ENCODE measurements around the gene YBX1. TPM values are rescaled to one million over a fixed set of nuclear protein-coding genes. Genes with fewer than 3 reads are reported as not detected.
"Not testable (repeated sequence)": the region's sequence is repeated elsewhere in the genome, so short reads cannot be mapped to it uniquely, and the experiment has no call there.

Gene YBX1
- polyA plus RNA-seq, 3 donors: 218 to 926 (median 714) TPM

DNA sequence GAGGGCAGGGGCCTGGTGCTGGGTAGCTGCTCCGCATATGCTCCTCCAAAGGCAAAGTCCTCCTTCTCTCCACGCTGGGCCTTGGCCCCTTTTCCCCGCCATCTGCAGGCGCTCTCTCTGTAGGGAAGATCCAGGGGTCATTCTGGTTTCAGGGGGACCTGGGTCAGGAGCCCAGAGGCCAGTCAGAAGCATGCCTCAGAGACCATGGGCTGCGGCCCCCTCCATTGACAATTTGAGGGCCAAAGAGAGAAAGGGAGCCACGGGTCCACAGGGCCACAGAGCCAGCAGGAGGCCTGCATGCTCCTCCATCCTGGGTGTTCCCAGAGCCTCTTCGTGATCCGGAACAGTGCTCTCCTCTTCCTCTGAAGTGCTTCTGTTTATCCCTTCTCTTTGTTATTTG is 59.9 kb downstream of the YBX1 start:
- H3K27ac ChIP-seq (ENCODE audit: low read depth, low read length): no peak overlapping the region
- 90 to 93% (median 92%) methylated on average over 8 of the region's 8 CpGs for WGBS, 3 donors

DNA sequence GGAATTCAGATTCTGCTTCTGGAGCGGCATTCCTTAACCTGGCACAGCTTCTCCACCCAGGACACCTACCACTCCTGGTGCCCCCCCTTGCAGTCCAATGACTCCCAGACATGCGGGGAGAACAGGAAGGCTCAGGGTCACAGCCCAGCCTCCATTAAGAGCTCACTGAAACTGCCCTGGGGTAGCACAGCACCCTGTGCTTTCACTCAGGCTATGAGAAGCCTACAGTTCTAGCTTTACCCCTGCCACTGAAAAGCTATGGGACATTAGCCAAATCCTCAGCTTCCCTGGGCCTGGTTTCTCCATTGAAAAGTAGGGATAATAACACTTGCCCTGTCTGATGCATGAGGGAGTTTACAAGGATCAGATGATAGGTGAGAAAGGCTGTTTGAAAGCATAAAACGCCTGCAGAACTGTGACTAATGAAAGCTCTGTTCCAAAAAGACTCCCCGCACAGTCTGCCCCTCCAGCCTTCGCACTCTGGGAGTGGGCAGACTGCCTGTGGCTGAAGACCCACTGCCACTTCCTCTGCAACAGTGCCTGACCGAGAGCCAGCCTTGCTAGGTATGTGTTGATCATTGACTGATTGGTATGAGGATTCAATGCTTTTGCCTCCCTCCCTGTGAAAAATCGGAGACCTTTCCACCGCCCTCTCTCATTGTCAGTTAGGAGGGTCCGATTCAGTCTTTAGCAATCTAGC is 60.5 kb downstream of the YBX1 start:
- H3K27ac ChIP-seq (ENCODE audit: low read depth, low read length): no peak overlapping the region
- WGBS, 3 donors: 77 to 91% (median 87%) methylated on average over 9 of the region's 9 CpGs

DNA sequence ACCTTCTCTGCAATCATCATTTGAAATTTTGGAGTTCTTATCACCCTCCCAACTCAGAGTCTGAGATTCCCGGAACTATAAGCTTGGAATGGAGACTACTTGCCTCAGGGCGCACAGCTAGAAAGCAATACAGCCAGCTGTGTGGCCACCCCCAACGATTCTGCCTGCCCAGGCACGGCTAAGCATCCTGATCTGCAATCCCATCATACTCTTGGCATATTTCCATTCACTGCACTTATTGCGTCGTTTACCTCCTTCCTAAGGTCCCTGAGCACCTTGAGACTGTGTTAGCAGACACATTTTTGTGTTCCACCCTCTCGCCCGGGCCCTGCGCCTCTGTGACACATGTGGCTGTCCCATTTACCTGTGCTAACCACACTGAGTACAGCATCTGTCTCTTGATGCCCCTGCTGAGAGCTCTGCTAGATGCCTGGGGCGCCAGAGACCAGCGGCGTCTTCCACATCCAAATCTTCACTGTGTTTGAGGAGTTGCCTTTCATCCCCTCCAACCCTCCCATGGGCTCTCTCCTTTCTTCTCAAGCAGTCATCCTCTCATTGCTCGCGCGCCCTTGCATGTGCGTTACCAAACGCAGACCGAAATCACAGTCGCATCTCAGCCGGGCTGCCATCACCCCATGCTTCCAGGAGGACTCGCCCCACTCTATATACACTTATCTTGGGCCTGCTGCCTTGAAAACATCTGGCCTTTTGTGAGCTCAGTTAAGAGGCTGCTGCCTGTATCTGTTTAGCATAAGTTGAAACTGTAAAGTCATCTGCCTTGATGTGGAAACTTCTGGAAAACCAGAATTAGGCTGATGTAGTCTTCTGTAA is 61.3 kb downstream of the YBX1 start:
- 78 to 84% (median 79%) methylated on average over 21 of the region's 21 CpGs for WGBS, 3 donors
- H3K27ac ChIP-seq (ENCODE audit: low read depth, low read length): no peak overlapping the region

DNA sequence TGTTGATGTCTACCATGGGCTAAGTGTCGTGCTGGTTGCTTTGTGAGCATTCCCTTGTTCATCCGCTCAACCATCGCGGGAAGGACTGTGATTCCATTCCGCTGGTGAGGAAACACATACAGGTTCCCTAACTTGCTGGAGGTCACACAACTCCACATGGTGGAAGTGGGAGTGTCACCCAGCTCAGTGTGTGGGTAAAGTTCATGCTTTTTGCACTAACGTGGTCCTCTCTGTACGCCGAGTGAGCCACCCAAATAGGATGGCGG is 61.9 kb downstream of the YBX1 start:
- WGBS, 3 donors: 90 to 93% (median 92%) methylated on average over 9 of the region's 9 CpGs
- no peak overlapping the region for H3K27ac ChIP-seq (ENCODE audit: low read depth, low read length)

DNA sequence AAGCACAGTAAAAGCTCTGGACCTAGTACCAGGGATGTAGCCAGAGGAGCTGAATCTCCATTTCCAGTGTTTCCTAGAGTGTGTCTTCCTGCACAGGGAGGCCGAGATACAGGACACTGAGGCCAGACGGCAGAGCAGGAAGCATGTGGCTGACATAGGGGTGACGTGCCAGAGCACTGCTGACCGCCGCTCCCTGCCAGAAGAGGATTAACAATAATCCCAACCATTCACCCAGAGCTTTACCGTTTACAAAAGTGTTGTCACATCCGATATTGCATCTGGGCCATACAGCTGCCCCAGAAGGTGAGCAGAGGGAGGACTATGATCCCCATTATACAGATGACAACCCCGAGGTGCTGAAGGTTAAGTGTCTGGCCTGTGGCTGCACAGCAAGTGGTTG is 63.6 kb downstream of the YBX1 start:
- WGBS, 3 donors: 73 to 83% (median 83%) methylated on average over 8 of the region's 8 CpGs
- H3K27ac ChIP-seq (ENCODE audit: low read depth, low read length): no peak overlapping the region

DNA sequence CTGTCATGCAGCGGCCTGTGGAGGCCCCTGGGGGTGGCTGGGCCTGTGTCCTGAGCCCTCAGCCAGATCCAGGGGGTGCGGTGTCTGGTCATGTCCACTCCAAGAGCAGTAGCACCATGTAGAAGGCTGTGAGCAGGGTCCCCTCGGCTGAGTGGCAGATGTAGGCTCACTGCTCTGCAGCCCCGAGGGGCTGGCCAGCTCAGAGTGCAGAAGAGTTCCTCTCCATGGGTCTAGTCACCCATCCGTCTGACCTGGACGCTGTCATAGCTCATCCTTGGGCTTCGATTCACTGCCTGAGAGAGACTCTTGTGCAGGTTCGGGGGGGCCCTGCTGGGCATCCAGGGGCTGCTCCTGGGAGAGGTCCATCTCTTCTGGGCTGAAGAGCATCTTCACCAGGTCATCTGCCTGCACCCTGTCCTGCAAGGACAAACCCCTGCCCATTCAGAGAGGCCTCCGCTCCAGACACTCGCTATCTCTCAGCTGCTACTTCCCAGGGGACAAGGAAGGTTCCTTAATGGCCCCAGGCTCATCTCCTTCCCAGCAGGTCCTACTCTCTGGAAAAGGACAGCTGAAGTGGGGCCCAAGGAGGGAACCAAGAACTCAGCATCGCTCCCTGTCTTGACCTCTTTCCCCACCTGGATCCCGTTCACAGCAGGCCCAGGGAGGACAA is 64.4 kb downstream of the YBX1 start:
- WGBS, 3 donors: 90 to 91% (median 90%) methylated on average over 12 of the region's 12 CpGs
- no peak overlapping the region for H3K27ac ChIP-seq (ENCODE audit: low read depth, low read length)

DNA sequence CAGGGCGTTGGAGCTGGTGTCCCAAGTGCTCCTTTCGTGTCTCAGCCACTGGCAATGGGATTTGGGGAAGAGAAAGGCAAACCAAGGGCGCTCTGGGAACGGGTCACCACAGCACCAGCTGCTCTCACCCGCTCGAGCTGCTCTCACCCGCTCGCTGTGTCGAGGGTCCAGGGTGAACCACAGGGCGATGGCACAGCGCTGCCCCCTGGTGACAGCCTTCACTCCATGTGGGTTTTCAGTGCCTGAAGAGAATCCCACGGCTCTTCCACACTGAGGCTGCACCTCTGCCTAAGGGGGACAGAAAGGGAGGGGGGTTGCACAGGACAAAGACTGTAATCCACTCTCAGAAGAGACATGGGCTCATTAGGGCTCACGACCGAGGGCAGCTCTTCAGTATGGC is 64.9 kb downstream of the YBX1 start:
- H3K27ac ChIP-seq (ENCODE audit: low read depth, low read length): no peak overlapping the region
- WGBS, 3 donors: 43 to 58% (median 56%) methylated on average over 14 of the region's 14 CpGs

DNA sequence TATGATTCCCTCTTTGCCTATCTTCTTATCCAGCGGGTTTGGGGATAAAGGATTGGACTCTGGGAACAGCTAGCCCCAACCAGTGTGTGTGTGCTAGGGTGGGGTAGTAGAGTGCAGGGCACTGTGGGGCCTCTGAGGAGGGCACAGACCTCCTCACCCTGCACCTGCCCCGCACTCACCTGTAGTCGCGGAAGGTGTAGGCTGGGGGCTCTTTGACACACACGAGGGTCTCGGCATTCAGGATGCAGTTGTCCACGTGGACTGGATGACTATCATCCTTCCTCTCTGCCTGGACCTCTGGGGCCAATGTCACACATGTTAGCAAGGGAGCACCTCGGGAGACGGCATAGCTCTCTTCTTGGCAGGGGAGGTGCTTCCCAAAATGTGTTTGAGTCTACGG is 65.8 kb downstream of the YBX1 start:
- WGBS, 3 donors: 80 to 88% (median 84%) methylated on average over 10 of the region's 10 CpGs
- H3K27ac ChIP-seq (ENCODE audit: low read depth, low read length): no peak overlapping the region

DNA sequence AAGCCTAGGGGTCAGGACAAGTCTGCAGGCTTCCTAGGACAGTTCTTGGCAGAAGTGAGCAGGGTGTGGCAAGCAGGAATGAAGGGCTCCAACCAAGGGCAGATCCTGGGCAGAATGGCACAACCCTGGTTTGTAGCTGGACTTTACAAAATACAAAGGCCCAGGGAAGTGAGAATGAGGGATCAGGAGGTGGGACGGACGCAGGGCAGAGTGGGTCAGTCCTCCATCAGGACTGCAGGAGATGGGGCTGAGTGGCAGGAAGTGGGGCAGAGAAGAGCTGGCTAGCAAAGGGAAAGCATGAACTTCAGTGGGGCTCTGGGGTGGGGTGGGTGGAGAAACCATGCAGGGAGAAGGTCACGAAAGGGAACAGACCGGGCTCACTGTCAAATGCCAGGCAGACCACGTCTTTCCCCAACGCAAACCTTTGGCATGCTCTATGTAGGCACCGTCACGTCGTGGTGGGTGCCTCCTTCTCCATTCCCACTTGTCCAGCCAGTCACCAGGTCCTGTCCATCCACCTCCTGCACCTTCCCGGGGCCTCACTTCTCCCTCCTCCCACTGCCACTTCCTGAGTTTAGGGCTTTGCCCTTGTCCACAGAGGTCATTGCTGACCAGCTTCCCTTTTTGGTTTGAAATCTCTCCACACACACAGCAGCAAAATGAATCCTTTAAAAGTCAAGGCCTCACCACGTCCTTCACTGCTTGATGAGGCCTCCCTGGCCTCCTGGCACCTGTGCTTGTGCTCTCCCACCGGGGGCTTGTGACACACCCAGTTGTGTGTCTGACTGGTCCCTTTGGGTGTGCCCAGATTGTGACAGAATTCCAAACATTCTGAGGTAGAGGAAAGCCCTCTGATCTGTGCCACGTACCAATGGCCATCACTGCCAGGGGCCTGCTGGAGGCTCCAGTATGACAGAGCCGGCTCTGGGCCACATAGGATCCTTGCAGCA is 66.5 kb downstream of the YBX1 start:
- WGBS, 3 donors: 76 to 85% (median 77%) methylated on average over 14 of the region's 14 CpGs
- no peak overlapping the region for H3K27ac ChIP-seq (ENCODE audit: low read depth, low read length)

DNA sequence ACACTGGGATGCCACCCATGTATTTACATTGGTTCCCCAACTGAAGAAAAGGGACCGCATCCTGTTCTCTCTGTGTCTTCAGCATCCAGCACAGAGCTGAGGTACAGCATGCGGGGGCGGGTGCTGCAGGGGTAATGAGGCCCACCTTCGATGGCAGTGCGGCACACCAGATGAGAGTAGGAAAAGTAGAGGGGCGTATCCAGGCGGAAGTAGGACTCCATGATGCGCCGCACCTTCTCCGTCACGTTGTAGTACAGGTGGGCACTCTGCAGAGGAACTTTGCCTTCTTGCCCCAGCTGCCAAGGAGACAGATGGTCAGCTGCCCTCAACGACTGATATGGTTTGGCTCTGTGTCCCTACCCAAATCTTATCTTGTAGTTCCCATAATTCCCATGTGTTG is 67.8 kb downstream of the YBX1 start:
- H3K27ac ChIP-seq (ENCODE audit: low read depth, low read length): no peak overlapping the region
- WGBS, 3 donors: 93 to 96% (median 94%) methylated on average over 12 of the region's 12 CpGs

DNA sequence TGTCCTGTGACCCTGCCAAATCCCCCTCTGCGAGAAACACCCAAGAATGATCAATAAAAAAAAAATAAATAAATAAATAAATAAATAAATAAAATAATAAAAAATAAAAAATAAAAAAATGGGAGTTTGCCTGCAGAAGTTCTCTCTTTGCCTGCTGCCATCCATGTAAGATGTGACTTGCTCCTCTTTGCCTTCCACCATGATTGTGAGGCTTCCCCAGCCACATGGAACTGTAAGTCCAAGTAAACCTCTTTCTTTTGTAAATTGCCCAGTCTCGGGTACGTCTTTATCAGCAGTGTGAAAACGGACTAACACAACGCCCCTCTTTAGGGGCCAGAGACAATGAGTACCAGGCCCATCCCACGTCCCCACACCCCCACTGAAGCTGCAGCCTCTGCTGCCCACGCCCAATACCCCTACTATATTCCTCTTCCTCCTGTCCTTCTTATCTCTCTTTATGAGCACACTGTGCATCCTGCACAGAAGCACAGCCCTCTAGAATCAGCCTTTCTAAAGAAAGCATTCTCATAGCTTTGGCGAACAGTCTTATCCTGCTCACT is 69.4 kb downstream of the YBX1 start:
- 91 to 93% (median 91%) methylated on average over 8 of the region's 8 CpGs for WGBS, 3 donors
- H3K27ac ChIP-seq (ENCODE audit: low read depth, low read length): not testable (repeated sequence)

DNA sequence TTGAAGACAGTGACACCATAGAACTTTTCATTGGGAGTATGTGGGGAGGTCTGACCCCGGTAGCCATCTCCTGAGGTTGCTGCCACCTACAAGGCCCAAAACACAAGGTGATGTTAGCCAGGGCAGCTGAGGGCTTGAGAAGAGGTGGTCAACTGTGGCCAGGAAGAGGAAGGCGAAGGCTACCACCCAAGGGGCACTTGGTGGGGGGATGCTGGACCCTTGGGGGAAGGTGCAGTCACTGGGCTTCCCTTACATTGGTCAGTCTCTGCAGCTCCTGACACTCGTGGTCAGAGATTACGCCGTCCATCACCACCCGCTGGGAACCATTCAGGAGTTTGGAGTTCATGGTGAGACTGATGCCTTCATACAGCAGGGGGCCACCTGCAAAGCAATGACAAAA is 70.1 kb downstream of the YBX1 start:
- 92 to 98% (median 94%) methylated on average over 6 of the region's 6 CpGs for WGBS, 3 donors
- no peak overlapping the region for H3K27ac ChIP-seq (ENCODE audit: low read depth, low read length)

DNA sequence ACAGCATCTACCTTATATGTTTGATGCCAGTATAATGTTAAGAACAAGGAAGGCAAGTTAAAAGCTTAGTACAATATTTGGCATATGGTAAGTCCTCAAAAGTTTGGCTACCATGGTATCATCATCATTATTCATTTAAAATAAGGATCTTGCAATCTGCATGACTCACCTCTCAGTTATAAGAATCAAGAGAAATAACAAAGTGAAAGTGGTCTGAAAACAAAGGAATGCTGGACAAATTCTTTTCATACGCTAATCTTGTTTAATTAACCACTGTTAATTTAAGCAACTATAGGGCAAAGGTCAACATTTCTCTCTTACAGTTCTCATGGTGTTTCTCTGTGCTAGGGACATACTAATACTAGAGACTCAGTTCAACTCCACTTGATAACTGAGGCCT is 70.9 kb downstream of the YBX1 start:
- WGBS, 3 donors: 82 to 89% (median 83%) methylated on average over 1 of the region's 1 CpG
- H3K27ac ChIP-seq (ENCODE audit: low read depth, low read length): no peak overlapping the region

Other genes with a start within 250 kb of the YBX1 start
- 1 to 10 TPM; 1.5 to 2.0 (median 1.7) TPM for gene ZMYND12, start 226.4 kb upstream of the YBX1 start, polyA plus RNA-seq
- gene PPCS, start 225.9 kb upstream of the YBX1 start, polyA plus RNA-seq: 100 to 1,000 TPM in 1 of 3 donors, 10 to 100 TPM in 2; 48.2 to 103 (median 53.9) TPM
- 1 to 10 TPM in 1 of 3 donors, under 1 TPM in 2; 0.31 to 1.4 (median 0.90) TPM for gene CCDC30, start 219.1 kb upstream of the YBX1 start, polyA plus RNA-seq
- gene PPIH, start 24.0 kb upstream of the YBX1 start, polyA plus RNA-seq: 10 to 100 TPM; 15.6 to 34.3 (median 25.0) TPM
- under 1 TPM in 1 of 3 donors, not detected in 2; 0.01 TPM for gene CLDN19, start 57.8 kb downstream of the YBX1 start, polyA plus RNA-seq
- gene P3H1, start 84.6 kb downstream of the YBX1 start, polyA plus RNA-seq: 10 to 100 TPM; 12.9 to 28.1 (median 22.7) TPM
- gene C1orf50, start 84.8 kb downstream of the YBX1 start, polyA plus RNA-seq: 1 to 10 TPM; 2.5 to 4.1 (median 3.1) TPM
- under 1 TPM in 1 of 3 donors, not detected in 2; 0.05 TPM for gene TMEM269, start 102.6 kb downstream of the YBX1 start, polyA plus RNA-seq
- gene ERMAP, start 134.7 kb downstream of the YBX1 start, polyA plus RNA-seq: 1 to 10 TPM; 3.5 to 7.8 (median 7.0) TPM
- 10 to 100 TPM; 11.4 to 44.5 (median 28.9) TPM for gene SVBP, start 135.0 kb downstream of the YBX1 start, polyA plus RNA-seq
- gene ZNF691, start 164.2 kb downstream of the YBX1 start, polyA plus RNA-seq: 1 to 10 TPM; 3.5 to 5.6 (median 4.2) TPM